Daoy (cell line): ENCODE results near the gene CLDN12. TPM values are rescaled to one million over a fixed set of nuclear protein-coding genes. Genes with fewer than 3 reads are reported as not detected.

Experiments
- DNase-seq: peaks from one replicate; pipeline ENCODE4 v3.0.0-alpha.2; 2015; ENCODE audit warnings: low read depth
- total RNA-seq: library from RNA; depleted of rRNA; stranded (reverse); fragments of >200 nt; shearing (Covaris generic); gene quantifications from 2 replicates; pipeline ENCODE4 v1.2.3, GENCODE V29; 2014; rRNA removed

The CLDN12 gene
- total RNA-seq, 1 experiment from 2014 or later = 22.5 TPM

GRCh38 chr7:90432752-90433151 lies 29.5 kb downstream of the CLDN12 start:
- no peak for DNase-seq

- DNase-seq = no peak
These were observed 30.0 kb downstream of the CLDN12 start for GRCh38 chr7:90433221-90433620.

GRCh38 chr7:90445633-90446032 lies 42.4 kb downstream of the CLDN12 start:
- no peak for DNase-seq

GRCh38 chr7:90446137-90446899 lies 43.1 kb downstream of the CLDN12 start:
- no peak for DNase-seq

- no peak for DNase-seq
These were observed 50.1 kb downstream of the CLDN12 start for GRCh38 chr7:90453259-90453891.

DNA sequence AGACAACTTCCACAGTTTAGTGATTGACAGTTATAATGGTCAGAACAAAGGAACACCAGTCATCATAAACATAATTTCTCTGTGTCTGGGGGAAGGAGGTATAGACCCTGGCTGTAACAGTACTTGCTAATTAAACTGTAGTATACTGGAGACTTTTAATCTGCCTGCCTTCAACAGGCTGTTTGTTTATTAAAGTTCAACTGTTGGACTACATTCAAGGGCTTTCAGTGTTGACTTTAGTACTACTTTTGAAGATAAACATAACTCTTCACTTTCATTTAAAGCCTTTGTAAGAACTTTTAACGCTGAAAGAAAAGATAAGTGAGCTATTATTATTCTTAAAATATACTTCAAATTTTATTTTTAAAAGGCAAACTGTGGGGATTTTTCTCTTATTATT lies 50.7 kb downstream of the CLDN12 start:
- DNase-seq = no peak

- peak; percentile 31 for DNase-seq
These were observed 52.1 kb downstream of the CLDN12 start for GRCh38 chr7:90455163-90456030.

DNA sequence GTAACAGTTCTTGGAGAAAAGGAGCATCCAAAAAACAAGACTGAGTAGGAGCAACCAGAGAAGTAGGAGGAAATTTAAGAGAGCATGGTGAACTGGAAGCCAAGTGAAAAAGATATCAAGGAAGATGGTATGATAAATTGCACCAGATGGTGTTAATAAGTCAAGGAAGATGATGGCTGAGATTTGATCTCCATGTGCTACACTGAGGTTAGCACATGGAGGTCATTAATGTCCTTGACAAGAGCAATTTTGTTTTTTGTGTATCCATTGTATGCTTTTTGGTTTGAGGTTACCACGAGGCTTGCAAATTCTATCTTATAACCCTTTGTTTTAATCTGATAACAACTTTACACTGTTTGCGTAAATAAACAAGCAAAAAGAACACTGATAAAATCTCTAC lies 54.8 kb downstream of the CLDN12 start:
- no peak for DNase-seq

DNA sequence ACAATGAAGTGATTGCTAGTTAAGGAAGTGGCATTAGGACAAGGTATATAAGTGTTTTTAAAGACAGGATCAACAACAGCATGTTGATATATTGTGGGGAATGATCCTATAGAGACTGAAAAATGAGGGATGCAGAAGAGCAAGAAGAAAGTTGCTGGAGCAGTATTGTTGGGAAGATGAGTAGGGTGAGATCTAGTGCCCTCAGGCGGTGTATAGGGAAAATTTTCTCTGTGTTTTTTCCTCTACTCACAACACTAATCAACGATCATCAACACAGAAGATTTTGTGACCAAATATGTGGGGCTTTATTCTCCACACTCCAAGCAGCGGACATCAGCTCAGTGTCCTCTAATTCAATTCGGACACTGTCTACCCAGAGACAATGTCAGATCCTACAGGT lies 56.6 kb downstream of the CLDN12 start:
- peak; percentile 7 for DNase-seq

GRCh38 chr7:90461219-90461618 lies 58.0 kb downstream of the CLDN12 start:
- DNase-seq = no peak

DNA sequence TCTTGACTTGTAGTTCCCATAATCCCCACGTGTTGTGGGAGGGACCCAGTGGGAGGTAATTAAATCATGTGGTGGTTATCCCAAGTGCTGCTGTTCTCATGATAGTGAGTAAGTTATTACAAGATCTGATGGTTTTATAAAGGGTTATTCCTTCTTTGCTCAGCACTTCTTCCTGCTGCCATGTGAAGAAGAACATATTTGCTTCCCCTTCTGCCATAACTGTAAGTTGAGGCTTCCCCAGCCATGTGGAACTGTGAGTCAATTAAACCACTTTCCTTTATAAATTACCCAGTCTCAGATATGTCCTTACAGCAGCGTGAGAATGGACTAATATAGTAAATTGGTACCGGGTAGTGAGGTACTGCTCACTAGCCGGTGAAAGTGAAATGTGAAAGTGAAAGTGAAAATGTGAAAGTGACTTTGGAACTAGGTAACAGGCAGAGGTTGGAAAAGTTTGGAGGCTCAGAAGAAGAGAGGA lies 59.9 kb downstream of the CLDN12 start:
- DNase-seq = peak; percentile 37

Other genes with a start within 250 kb of the CLDN12 start
- gene STEAP1, start 249.0 kb upstream of the CLDN12 start, total RNA-seq = 24.9 and 28.5 TPM in 2 replicates
- gene STEAP2, start 191.7 kb upstream of the CLDN12 start, total RNA-seq = 4.9 and 5.2 TPM in 2 replicates
- 3.9 and 4.9 TPM in 2 replicates for gene CFAP69, start 158.3 kb upstream of the CLDN12 start, total RNA-seq
- not detected in 2 replicates for gene FAM237B, start 82.2 kb upstream of the CLDN12 start, total RNA-seq
- 13.7 and 52.5 TPM in 2 replicates for gene GTPBP10, start 56.7 kb upstream of the CLDN12 start, total RNA-seq
- not detected in 2 replicates for gene PTTG1IP2, start 66.2 kb downstream of the CLDN12 start, total RNA-seq
- gene CDK14, start 192.9 kb downstream of the CLDN12 start, total RNA-seq = 14.1 and 14.3 TPM in 2 replicates